ENCODE measurements around the gene SEMA4A.
"Not testable (repeated sequence)": the region's sequence is repeated elsewhere in the genome, so short reads cannot be mapped to it uniquely, and the experiment has no call there.

SEMA4A gene

GRCh38 chr1:156162430-156163037 is 9.1 kb downstream of the SEMA4A start:
- DNase-seq = no peak

GRCh38 chr1:156163712-156164111 is 10.3 kb downstream of the SEMA4A start:
- DNase-seq = no peak

GRCh38 chr1:156164125-156164831 is 10.9 kb downstream of the SEMA4A start:
- no peak for DNase-seq

- no peak for DNase-seq
Measured at GRCh38 chr1:156165083-156165482, 11.7 kb downstream of the SEMA4A start.

GRCh38 chr1:156167536-156167935 is 14.2 kb downstream of the SEMA4A start:
- no peak for DNase-seq

- DNase-seq = no peak
Measured at GRCh38 chr1:156172696-156173470, 19.5 kb downstream of the SEMA4A start.

- no peak for DNase-seq
Measured at GRCh38 chr1:156176610-156177210, 23.3 kb downstream of the SEMA4A start.

- no peak for DNase-seq
Measured at GRCh38 chr1:156177919-156178654, 24.7 kb downstream of the SEMA4A start.

GRCh38 chr1:156180471-156180870 is 27.1 kb downstream of the SEMA4A start:
- no peak for DNase-seq

GRCh38 chr1:156181391-156181924 is 28.1 kb downstream of the SEMA4A start:
- DNase-seq = not testable (repeated sequence)

GRCh38 chr1:156182010-156182779 is 28.8 kb downstream of the SEMA4A start:
- DNase-seq = not testable (repeated sequence)

GRCh38 chr1:156186347-156187177 is 33.2 kb downstream of the SEMA4A start:
- not testable (repeated sequence) for DNase-seq

GRCh38 chr1:156190265-156190664 is 36.9 kb downstream of the SEMA4A start:
- DNase-seq = not testable (repeated sequence)

- no peak for DNase-seq
Measured at GRCh38 chr1:156191292-156191964, 38.0 kb downstream of the SEMA4A start.

- no peak for DNase-seq
Measured at GRCh38 chr1:156193208-156193487, 39.8 kb downstream of the SEMA4A start.

- peak; percentile 99 for DNase-seq
Measured at GRCh38 chr1:156193488-156194299, 40.3 kb downstream of the SEMA4A start, which contains the start of gene SLC25A44. Gene SLC25A44, plus strand, starts transcription at chr1:156194104. Its CDS starts 5,744 bp downstream, at chr1:156199848.

GRCh38 chr1:156194300-156194652 is 40.9 kb downstream of the SEMA4A start:
- DNase-seq = no peak

- DNase-seq = no peak
Measured at GRCh38 chr1:156195853-156196252, 42.5 kb downstream of the SEMA4A start.

GRCh38 chr1:156196445-156196844 is 43.1 kb downstream of the SEMA4A start:
- no peak for DNase-seq
